ENCODE data around the gene NKAIN2. TPM values are rescaled to one million over a fixed set of nuclear protein-coding genes. Genes with fewer than 3 reads are reported as not detected.

The NKAIN2 gene
- polyA plus RNA-seq, 1 donor (not counting 4 experiments of a cell fraction or from before 2014, with no cell fraction given) = 0.13 TPM

- H4K20me1 ChIP-seq (ENCODE audit: control insufficient read depth, extremely low read depth, insufficient read depth, low read length) = no peaks in the 10 kb centered on the region
- H3K79me2 ChIP-seq (ENCODE audit: control insufficient read depth, insufficient read depth, low read length) = no peaks in the 10 kb centered on the region
- no peak for DNase-seq (ENCODE audit: low read depth, low spot score)
- H3K4me2 ChIP-seq (ENCODE audit: control insufficient read depth, extremely low read depth, insufficient read depth, low read depth, low read length) = no peak overlapping the region
- H3K4me3 ChIP-seq (ENCODE audit: control insufficient read depth in 2 of 3, extremely low read depth in 1 of 3, insufficient read depth in 2 of 3, low read depth in 1 of 3, low read length in 3 of 3) = no peak overlapping the region
- H3K27me3 ChIP-seq (ENCODE audit: control insufficient read depth, extremely low read depth, insufficient read depth, low read length) = no peaks in the 10 kb centered on the region
- H2AFZ ChIP-seq (ENCODE audit: control insufficient read depth, low read length) = no peak overlapping the region
- no peak for FAIRE-seq
- no peaks in the 10 kb centered on the region for H3K36me3 ChIP-seq (ENCODE audit: control insufficient read depth in 2 of 2, extremely low read depth in 1 of 2, insufficient read depth in 2 of 2, low read length in 2 of 2)
- no peak overlapping the region for H3K27ac ChIP-seq (ENCODE audit: control insufficient read depth, insufficient read depth, low read length)
- no peaks in the 10 kb centered on the region for H3K9me1 ChIP-seq (ENCODE audit: control insufficient read depth, extremely low read depth, insufficient read depth, low read length)
- no peaks in the 10 kb centered on the region for H3K4me1 ChIP-seq (ENCODE audit: control insufficient read depth, extremely low read depth, insufficient read depth, low read length)
- TF ChIP-seq CTCF (optimal IDR thresholded peaks at IDR 0.05 in 1 of 3, IDR thresholded peaks at IDR 0.05 in 1 of 3, conservative IDR thresholded peaks at IDR 0.05 in 1 of 3; ENCODE audit: extremely low read depth in 1 of 3, insufficient read depth in 2 of 3, low read length in 3 of 3) (no peak), EZH2 (IDR thresholded peaks at IDR 0.05; ENCODE audit: low read length) (no peak)
- no peak overlapping the region for H3K9ac ChIP-seq (ENCODE audit: control insufficient read depth, extremely low read depth, insufficient read depth, low read length)
- dilution Hi-C loops (cut with MboI; ENCODE audit: extremely low pct_ligation_motif_present, low sequenced_read_pairs) = loop anchor here (25.0 kb wide), 1 partner anchor 179 kb away; no protein-coding TSS in a partner anchor
- H3K9me3 ChIP-seq (ENCODE audit: control insufficient read depth, low read depth, low read length) = no peaks in the 10 kb centered on the region
These were observed 163.0 kb downstream of the NKAIN2 start for GRCh38 chr6:123966618-123967017.

- Histone ChIP-seq H3K27me3 (ENCODE audit: control insufficient read depth, extremely low read depth, insufficient read depth, low read length) (no peaks in the 10 kb centered on the region), H3K27ac (ENCODE audit: control insufficient read depth, insufficient read depth, low read length) (no peak overlapping the region), H4K20me1 (ENCODE audit: control insufficient read depth, extremely low read depth, insufficient read depth, low read length) (no peaks in the 10 kb centered on the region), H2AFZ (ENCODE audit: control insufficient read depth, low read length) (no peak overlapping the region), H3K9me3 (ENCODE audit: control insufficient read depth, low read depth, low read length) (no peaks in the 10 kb centered on the region), H3K79me2 (ENCODE audit: control insufficient read depth, insufficient read depth, low read length) (no peaks in the 10 kb centered on the region), H3K9ac (ENCODE audit: control insufficient read depth, extremely low read depth, insufficient read depth, low read length) (no peak overlapping the region), H3K4me2 (ENCODE audit: control insufficient read depth, extremely low read depth, insufficient read depth, low read depth, low read length) (no peak overlapping the region), H3K4me1 (ENCODE audit: control insufficient read depth, extremely low read depth, insufficient read depth, low read length) (no peaks in the 10 kb centered on the region), H3K36me3 (ENCODE audit: control insufficient read depth in 2 of 2, extremely low read depth in 1 of 2, insufficient read depth in 2 of 2, low read length in 2 of 2) (no peaks in the 10 kb centered on the region), H3K9me1 (ENCODE audit: control insufficient read depth, extremely low read depth, insufficient read depth, low read length) (no peaks in the 10 kb centered on the region), H3K4me3 (ENCODE audit: control insufficient read depth in 2 of 3, extremely low read depth in 1 of 3, insufficient read depth in 2 of 3, low read depth in 1 of 3, low read length in 3 of 3) (no peak overlapping the region)
- no peak for FAIRE-seq
- DNase-seq (ENCODE audit: low read depth, low spot score) = no peak
- no peak for TF ChIP-seq EZH2 (IDR thresholded peaks at IDR 0.05; ENCODE audit: low read length)
- no peak for TF ChIP-seq CTCF (optimal IDR thresholded peaks at IDR 0.05 in 1 of 3, IDR thresholded peaks at IDR 0.05 in 1 of 3, conservative IDR thresholded peaks at IDR 0.05 in 1 of 3; ENCODE audit: extremely low read depth in 1 of 3, insufficient read depth in 2 of 3, low read length in 3 of 3)
- dilution Hi-C loops (cut with MboI; ENCODE audit: extremely low pct_ligation_motif_present, low sequenced_read_pairs) = loop anchor here (25.0 kb wide), 1 partner anchor 181 kb away; no protein-coding TSS in a partner anchor
These were observed 164.2 kb downstream of the NKAIN2 start for GRCh38 chr6:123967905-123968304.
